Stomach (tissue), 4 donors: Measurements from ENCODE around the gene OR51B2.

Source experiments
- CTCF ChIP-seq, 7 experiments: fragments of 450-650 bp in 4 of 7; fragments of 200-600 bp in 3 of 7; sonication (generic) in 3 of 7; IDR thresholded peaks; one replicate each; pipeline ENCODE4 v1.5.1; 2016 to 2019; ENCODE audit warnings: antibody characterized with exemption in 7 of 7, control low read depth in 2 of 7, mild to moderate bottlenecking in 1 of 7
- POLR2A ChIP-seq, 4 donors: fragments of 450-650 bp; IDR thresholded peaks; one replicate each; pipeline ENCODE4 v1.6.1; 2016; ENCODE audit warnings: antibody characterized with exemption in 4 of 4, control low read depth in 2 of 4, mild to moderate bottlenecking in 1 of 4, moderate library complexity in 1 of 4
- POLR2AphosphoS5 ChIP-seq, 3 donors: sonication (generic); formaldehyde crosslinking; IDR thresholded peaks; one replicate each; pipeline ENCODE4 v1.6.1; 2016; ENCODE audit warnings: antibody characterized with exemption in 3 of 3

- TF ChIP-seq POLR2AphosphoS5 (IDR thresholded peaks at IDR 0.05) (no peak), POLR2A (IDR thresholded peaks at IDR 0.05) (no peak), CTCF (IDR thresholded peaks at IDR 0.05) (no peak)
Measured at GRCh38 chr11:5285703-5286340, 38.3 kb downstream of the OR51B2 start.
